H1 (cell line): Measurements from ENCODE around the gene CTDNEP1.

Experiments used
- ATF2 ChIP-seq: IDR thresholded peaks from 2 replicates; pipeline ENCODE4 v1.6.1; 2012; ENCODE audit warnings: low read length, inconsistent platforms
- BCL11A ChIP-seq, 2 experiments: IDR thresholded peaks; one replicate each; pipeline ENCODE4 v1.6.1; 2011; ENCODE audit warnings: low read depth in 2 of 2, low read length in 2 of 2, mild to moderate bottlenecking in 2 of 2
- CREB1 ChIP-seq: IDR thresholded peaks from 2 replicates; pipeline ENCODE4 v1.6.1; 2012; ENCODE audit warnings: inconsistent platforms
- CTCF ChIP-seq, 3 experiments: IDR thresholded peaks; 1 replicate in 2 of 3; 2 replicates in 1 of 3; pipeline versions ENCODE4 v1.5.1 to v1.6.1; 2011; ENCODE audit warnings: low read length in 3 of 3, mild to moderate bottlenecking in 3 of 3, inconsistent platforms in 2 of 3, low read depth in 1 of 3, moderate library complexity in 1 of 3; ENCODE audit not compliant: insufficient read depth in 1 of 3; ENCODE audit errors: control extremely low read depth in 1 of 3
- POLR2A ChIP-seq, 2 experiments: IDR thresholded peaks; 1 replicate in 1 of 2; 2 replicates in 1 of 2; pipeline ENCODE4 v1.6.1; 2011; ENCODE audit warnings: low read depth in 2 of 2, low read length in 2 of 2, mild to moderate bottlenecking in 2 of 2; ENCODE audit errors: control extremely low read depth in 1 of 2
- POLR2AphosphoS5 ChIP-seq: IDR thresholded peaks from 2 replicates; pipeline ENCODE4 v1.6.1; 2011; ENCODE audit warnings: low read depth, low read length
- RBBP5 ChIP-seq: IDR thresholded peaks from 2 replicates; pipeline ENCODE4 v1.7.1; 2012; ENCODE audit warnings: low read depth, mild to moderate bottlenecking, inconsistent platforms, low read length, moderate library complexity, borderline replicate concordance
- SRF ChIP-seq: IDR thresholded peaks from 2 replicates; pipeline ENCODE4 v1.6.1; 2011; ENCODE audit warnings: mild to moderate bottlenecking, low read depth, low read length, moderate library complexity
- TEAD4 ChIP-seq: IDR thresholded peaks from 2 replicates; pipeline ENCODE4 v1.6.1; 2012; ENCODE audit warnings: low read depth, low read length, inconsistent platforms, mixed read lengths

GRCh38 chr17:7253082-7253481 is 1.5 kb upstream of the CTDNEP1 start:
- no peak; the same call in 1 of the 2 replicates for TF ChIP-seq POLR2AphosphoS5
- no peak for TF ChIP-seq CTCF (IDR thresholded peaks at IDR 0.05; ENCODE audit: control extremely low read depth in 1 of 3, insufficient read depth in 1 of 3, low read depth in 1 of 3, low read length in 3 of 3)
- no peak for TF ChIP-seq RBBP5
- TF ChIP-seq TEAD4: no peak
- TF ChIP-seq SRF: no peak
- no peak for TF ChIP-seq ATF2
- TF ChIP-seq BCL11A (IDR thresholded peaks at IDR 0.05; ENCODE audit: low read depth in 2 of 2, low read length in 2 of 2): no peak
- no peak for TF ChIP-seq POLR2A (IDR thresholded peaks at IDR 0.05; ENCODE audit: control extremely low read depth in 1 of 2, low read depth in 2 of 2, low read length in 2 of 2)
- TF ChIP-seq CREB1: no peak
